Activated CD8-positive, alpha-beta memory T cell treated with anti-CD3 and anti-CD28 coated beads, Interleukin-2, amount 50 U/mL, for 24 hours (primary cell): Measurements from ENCODE around the gene TTC7B.

Source experiments
- DNase-seq: peaks from one replicate; pipeline ENCODE4 v3.0.0-alpha.2; 2020; ENCODE audit errors: extremely low read depth

The TTC7B gene

DNA sequence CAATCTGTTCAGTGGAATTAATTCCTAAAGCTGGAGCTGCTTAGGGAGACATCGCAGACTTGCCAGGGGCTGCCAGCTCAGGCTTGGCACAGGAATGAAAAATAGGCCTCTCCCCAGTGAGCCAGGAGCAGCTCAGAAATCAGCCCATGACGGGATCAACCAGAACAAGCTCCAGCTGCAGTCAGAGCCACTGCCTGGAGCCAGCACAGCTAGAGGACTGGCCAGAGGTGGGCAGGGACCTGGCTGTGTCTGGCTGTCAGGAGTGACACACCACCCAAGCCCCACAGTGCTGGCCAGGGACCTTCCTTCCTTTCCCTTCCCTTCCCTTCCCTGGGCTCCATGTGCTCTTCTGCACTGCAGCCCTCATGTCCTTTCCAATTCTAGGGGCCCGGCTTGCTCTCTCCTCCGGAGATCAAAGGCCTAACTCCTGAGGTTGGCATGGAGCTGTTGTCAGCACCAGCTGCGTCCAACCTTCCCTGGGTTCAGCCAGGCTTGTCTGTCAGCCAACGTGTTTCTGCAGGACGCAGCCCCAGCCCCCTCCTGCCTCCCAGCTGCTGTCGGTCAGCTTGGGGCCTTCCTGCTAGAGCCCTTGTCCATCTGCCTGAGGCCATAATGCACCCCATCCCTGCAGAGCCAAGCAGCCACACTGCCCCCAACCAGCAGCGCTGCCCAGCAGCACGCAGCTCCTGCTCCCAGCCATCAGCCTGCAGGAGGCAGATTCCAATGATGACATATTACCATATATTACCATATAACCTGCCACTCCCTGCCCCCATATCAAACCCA, 270.1 kb downstream of the TTC7B start:
- DNase-seq: no peak

DNA sequence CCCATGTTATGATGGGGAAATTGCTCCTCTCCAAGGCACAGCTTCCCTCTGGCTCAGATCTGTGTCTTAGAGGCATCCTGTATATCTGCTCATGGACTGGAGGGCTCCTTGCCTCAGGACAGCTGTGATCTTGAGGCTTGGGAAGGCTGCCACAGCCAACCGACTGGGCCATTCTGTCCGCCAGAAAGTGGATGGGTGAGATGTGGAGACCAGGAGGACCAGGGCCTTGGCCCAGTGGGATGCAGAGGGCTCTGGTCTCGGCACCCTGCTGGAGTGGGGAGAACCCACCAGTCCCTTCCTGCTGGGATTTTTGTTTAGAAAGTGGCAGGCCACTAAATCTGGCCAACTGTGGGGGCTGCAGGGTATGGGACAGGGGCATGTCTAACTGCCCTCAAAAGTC, 270.8 kb downstream of the TTC7B start:
- no peak for DNase-seq

DNA sequence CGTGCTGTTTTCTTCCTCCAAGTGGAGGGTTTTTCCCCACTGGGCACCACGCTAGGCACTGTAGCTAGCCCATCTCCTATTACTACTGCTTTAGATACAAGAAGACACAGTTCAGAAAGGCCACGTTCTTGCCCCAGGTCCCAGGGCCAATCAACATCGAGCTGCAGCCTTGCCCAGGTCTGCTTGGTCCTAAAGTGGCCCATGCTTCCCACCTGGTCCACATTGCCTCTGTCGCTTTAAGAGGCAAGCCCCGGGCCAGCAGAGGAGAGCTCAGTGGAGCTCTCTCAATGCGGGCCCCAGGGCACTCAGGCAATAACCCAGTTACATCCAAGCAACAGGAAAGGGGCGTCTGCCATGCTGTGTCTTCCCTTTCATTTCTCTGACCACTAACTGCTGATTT, 271.3 kb downstream of the TTC7B start:
- no peak for DNase-seq

DNA sequence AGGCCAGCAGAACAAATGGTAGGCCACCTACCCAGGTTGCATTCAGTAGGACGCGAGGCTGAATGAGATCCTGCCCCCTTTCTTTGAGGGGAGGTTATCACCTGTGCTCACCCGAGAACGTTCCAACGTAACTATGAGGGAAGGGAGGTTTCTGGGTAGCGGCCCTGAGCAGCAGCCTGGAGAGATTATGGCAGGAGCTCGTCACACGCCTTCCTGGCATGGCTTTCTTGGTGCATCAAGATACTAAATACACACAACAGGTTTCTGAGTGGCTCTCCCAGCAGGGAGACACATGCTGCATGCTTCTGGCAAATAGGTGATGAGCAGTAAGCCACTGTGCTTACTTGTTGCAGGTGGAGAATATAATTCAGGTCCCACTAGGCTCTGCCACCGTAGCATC, 271.7 kb downstream of the TTC7B start:
- no peak for DNase-seq

DNA sequence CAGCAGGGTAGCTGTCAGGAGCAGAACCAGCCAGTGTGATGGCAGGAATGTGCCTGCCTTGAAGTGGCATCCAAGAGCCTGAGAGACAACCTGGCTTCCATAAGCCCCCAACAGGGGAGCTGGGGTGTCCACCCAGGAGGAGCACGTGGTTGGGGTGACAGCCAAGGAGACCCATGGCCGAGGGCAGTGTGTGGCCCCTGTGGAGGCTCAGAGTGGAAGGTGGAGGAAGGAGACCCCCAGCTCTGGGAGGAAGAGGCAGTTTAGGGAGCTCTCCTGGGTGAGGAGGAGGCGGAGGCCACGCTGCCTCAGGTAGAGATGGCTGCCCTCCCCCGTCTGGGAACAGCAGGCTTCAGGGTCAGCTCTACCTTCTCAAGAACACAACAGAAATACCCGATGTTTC, 272.4 kb downstream of the TTC7B start:
- no peak for DNase-seq

DNA sequence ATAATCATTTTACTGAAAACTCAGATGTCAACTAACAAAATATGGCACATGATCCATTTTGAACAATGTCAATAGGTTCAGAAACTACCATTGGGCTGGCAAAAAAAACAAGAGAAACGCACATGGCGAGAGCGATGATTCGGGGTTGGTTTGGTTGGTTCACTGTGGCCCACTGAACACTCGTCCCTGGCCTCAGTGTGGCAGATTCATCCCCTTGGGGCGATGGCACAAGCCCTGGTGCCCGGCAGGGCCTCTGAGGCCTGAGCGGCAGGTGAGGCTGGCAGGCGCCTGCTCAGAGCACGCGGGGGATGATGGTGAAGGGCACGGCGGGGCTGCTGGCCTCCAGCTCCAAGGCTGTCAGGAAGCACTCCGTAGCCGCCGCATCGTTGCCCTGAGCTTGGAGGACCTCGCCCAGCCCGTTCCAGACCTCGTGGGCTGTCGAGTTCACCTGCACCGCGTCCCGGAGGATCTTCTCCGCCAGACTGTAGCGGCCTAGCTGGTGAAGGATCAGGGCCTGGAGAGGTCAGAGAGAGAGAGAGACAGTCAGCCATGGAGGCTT, 275.1 kb downstream of the TTC7B start:
- no peak for DNase-seq

DNA sequence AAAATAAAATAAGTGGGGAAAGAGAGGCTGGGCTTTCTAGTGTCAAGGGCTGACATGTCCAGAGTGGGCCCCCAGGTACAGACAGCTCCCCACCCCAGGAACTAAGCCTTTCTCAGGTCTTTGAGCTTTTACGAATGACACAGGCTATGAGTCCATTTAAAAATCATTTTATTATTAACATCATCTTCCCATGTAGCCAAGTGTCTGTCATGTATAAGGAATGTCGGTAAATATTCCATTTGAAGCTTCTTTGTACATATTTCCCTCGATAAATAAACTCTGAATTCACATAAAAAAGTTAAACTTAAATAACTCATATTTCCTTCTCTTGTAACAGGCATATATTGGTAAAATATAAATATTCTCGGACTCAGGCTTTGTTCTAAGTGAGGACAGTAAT, 275.8 kb downstream of the TTC7B start:
- no peak for DNase-seq

DNA sequence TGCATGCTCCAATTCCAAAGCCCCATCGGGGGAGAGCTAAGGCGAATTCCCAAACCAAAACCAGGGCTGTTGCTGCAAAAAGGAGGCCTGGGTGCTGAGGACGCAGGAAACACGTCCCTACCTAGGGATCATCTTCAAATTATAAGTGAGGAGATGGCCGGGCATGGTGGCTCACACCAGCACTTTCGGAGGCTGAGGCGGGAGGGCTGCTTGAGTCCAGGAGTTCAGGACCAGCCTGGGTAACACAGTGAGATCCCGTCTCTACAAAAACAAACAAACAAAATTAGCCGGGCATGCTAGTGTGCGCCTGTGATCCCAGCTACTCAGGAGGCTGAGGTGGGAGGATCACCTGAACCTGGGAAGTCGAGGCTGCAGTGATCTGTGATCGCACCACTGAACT, 276.2 kb downstream of the TTC7B start:
- no peak for DNase-seq

DNA sequence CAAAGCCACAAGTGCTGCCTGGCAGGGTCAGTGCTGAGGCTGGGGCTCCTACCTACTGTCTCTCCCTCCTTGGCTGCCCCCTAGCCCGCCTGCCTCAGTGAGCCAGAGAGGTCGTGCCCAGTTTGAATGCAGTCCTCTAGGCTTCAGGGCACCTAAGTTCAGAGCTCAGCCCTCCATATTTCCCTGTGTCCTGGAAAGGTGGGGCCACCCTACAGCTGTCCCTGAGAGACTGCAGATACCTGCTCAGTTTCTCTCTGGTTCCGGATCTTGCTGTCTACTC, 276.8 kb downstream of the TTC7B start:
- DNase-seq: no peak

DNA sequence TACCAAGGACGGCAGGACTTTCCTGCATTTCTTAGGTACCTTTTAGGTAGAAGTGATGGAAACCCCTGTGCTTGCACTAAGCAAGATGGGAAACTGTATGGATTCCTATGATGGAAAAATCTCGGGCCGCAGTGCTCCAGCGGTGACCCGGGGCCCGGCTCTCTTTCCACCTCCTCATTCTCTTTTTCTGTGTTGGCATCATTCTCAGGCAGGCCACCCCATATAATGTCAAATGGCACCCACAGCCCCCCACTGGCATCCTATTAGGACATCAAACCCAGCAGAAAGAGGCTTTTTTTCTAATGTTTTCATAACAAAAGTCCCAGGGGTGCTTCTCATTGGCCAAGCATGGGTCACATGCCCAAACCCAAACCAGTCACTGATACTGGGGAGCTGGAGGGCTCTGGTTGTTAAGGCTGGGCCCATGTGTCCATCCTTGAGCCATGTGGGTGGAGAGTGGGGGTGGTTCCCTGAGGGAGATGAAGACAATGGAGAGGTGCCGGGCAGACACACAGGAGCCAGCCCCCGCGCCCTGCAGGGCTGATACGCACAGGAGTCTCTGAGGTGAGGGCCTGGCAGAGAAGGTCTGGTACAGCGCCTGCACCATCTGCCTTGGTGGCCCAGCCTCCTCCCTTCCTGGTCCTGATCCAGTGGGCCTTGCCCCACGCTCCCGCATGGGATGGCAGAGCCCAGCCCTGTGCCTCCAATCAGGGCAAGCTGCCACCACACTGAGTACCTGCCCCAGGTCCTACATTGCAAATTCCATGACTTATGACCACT, 277.3 kb downstream of the TTC7B start:
- no peak for DNase-seq

DNA sequence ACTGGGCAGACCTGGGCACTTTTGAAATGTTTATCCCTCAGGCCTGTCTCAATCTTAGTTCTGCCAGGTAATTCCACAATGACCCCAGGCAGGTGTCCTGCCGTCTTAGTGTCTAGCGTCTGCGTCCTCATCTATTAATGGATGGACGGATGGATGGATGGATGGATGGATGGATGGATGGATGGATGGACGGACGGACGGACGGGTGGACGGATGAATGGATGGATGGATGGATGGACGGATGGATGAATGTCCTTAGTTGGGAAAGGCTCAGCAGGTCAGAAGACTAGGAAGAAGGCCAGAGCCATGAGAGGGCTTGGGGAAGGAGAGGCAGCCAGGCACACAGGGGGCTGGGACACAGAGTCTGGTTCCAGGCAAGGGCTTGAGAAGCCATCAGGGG, 278.1 kb downstream of the TTC7B start:
- no peak for DNase-seq

DNA sequence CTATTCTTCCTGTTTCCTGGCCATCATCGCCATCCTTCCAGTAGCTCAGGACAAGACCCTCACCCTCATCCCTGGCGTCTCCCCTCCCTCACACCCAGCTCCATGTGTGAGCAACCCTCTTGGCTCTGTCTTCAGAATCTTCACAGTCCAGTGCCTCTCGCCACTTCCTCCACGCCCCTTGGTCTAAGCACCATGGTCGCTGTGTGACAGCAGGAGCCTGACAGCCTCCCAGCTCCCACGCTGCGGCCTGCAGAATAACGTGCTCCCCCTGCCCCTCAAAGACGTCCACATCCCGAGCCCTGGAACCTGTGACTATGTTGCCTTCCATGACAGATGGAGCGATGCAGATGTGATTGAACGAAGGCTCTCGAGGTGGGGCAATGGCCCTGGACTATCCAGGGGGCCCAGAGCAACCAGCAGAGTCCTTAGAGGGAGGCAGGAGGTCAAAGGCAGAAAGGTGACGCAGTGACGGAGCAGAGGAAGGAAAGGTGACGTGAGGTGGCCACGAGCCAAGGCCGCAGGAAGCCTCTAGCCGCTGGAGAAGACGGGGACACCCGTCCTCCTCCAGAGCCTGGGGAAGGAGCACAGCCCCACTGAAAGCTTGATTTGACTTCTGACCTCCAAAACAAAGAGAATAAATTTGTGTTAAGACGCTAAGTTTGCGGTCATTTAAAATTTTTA, 279.6 kb downstream of the TTC7B start:
- DNase-seq: no peak

DNA sequence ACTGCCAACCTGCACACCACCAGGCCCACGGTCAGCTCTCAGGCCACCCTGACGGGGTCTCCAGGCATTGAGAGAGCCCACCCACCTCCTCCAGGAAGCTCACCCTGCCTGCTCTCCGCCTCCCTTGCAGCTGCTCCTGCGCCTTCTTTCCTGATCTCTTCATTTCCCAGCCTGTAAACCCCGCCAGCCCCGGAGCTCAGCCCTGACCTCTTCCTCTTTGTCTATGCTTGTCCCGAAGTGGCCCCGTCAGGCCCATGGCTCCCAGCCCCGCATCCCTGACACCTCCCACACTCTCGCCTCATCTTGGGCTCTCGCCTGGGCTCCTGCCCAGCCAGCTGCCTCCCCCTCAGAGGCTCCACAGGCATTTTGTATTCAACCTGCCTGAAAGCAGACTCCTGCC, 280.1 kb downstream of the TTC7B start:
- no peak for DNase-seq

DNA sequence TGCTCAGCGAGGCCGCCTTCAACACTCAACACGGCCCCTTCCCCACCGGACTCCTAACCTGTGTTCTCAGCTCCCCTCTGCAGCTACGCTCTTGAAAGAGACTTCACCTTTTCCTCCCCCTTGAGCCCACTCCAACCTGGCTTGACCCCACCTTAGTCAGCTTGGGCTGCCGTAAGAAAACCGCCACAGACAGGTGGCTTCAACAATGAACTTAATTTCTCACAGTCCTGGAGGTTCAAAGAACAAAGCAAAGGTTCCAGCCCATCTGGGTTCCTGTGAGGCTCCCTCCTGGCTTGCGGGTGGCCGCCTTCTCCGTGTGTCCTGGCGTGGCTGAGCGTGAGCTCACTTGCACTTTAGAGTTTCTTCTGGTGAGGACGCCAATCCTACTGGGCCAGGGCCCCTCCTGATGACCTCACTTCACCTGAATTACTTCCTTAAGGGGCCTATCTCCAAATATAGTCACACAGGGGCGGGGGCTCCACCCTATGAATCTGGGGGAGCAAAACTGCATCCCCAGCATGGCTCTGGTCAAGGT, 280.6 kb downstream of the TTC7B start:
- no peak for DNase-seq

DNA sequence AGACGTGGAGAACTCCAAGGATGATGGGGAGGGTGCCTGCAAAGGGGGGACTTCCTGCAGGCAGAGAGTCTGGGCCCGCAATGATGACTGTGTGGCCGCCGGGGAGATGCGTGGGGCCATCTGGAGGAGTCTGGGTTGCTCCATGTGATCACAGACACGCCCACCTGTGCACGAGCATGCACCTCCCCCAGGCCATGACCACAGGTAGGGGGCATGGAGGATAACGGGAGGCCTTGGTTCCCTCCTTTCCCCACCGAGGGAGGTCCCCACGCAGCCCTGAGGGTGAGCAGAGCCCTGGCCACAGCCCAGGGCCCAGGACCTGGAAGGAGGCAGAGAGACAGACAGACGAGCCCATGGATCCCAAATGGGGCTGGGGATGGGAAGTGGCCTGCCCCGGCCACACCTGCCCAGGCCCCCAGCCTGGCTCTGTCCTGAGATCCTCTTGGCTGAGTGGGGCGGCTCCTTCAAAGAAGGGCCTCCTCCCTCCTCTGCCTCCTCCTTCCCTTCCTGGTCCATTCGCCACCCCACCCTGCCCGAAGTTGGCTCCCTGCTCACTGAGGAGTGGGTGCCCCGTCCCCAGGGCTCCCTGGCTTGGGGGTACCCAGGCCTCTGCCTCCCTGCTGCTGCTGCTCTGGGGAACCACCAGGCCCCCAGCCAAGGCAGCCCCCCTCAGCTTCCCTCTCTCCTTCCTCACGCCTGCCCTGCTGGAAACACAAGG, 281.2 kb downstream of the TTC7B start:
- DNase-seq: no peak

DNA sequence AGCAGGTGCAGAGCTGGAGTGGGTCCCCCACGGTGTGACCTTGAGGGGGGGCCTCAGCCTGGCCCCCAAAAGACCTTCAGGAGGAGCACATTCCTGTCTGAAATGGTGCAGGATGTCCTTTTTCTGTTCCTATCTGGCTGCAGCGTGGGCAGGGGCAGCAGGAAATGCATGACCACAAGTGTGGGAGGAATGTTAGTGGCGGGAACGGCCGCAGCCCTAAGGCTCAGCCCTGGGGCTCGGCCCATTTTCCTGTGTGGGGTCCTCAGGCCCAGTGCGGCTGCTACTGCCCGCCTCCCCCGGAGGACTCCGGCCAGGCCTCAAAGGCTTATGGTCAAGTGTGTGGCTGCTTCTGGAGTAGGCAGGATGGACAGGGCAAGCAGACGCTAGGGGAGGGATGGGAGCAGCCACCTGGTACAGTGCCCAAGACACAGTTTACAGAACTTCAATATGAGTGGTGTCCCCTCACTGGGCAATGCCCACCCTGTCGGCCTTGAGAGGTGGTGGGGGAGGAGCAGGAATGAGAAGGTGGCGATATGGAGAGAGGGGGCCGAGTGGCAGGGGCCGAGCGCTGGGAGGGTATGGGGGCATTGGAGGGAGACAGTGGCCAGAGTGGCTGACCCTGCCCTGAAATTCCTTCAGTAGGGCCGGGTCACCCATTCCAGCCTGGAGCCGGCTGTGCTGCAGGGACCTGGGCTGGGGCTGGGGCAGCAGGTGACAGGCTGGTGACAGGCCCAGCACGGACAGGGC, 282.0 kb downstream of the TTC7B start:
- no peak for DNase-seq

DNA sequence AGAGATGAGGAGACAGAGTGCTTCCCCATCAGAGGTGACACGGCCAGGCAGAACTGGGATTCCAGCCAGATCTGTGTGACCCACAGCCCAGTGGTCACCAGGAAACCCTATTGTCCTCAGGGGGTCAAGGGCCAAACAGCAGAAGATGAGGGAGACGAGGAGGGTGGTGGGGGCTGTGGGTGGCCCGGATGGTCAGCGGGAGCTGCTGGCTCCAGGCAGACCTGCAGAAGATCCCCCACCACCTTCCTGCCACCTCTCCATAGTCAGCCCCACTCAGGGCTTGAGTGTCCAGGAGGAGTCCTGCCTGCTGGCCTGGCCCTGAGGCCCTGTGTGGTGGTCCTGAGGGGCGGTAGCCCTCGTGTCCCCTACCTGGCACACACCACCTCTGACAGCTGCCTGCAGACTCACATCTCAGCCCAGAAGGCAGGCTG, 282.6 kb downstream of the TTC7B start:
- DNase-seq: no peak

DNA sequence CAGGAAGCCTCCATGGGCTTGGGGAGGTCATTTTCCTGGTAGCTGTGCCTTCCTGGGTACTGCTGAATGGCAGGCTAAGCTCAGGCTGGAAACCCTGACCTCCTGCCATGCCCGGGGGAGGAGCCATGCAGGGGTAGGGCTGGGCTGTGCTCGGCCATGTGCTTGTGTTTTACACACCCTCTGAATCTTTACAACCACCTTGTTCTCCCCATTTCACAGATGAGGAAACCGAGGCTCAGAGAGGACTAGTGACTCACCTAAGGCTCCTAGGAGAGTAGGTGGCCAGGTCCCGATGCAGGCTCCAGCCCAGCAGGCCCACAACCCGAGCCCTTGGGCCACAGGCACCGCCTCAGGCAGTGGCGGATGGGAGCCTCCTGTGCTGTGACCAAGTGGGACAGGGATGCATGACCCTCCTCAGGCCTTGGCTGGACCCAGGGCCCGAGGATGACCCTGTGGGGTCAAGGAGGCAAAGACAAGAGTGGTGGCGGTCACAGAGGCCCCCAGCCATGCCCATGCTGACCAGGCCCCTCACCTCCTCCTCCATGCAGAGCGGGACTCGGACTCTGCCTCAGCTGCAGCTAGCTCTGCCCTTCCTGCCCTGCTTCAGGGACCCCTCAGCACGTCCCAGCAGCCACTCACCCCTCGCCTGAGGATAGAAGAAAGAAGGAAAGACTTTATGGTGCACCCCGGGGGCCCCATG, 283.3 kb downstream of the TTC7B start:
- no peak for DNase-seq

DNA sequence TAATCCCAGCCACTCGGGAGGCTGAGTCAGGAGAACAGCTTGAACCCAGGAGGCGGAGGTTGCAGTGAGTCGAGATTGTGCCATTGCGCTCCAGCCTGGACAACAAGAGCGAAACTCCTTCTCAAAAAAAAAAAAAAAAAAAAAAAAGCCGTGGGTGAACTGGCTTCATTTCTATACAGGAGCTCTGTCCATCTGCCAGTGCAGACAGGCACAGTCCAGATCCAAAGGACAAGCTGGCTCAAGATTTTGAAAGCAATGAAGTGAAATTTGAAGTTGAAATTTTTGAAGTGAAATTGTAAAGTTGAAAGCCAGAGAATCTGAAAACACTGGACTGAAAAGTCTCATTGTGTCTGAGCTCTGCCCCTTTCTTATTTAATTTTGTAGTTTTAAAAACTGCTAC, 284.7 kb downstream of the TTC7B start:
- no peak for DNase-seq

DNA sequence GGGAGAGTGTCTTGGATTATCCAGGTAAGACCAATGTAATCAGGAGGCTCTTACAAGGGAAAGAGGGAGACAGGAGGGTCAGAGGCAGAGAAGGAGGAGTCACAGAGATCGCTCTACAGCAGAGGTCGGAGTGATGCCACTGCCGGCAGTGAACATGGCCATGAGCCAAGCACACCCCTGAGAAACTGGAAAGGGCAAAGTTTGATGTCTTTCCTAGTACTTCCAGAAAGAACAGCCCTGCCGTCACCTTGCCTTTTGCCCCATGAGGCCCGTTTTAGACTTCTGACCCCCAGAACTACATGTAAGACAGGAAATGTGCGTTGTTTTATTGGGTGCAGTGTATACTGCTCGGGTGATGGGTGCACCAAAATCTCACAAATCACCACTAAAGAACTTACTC, 285.7 kb downstream of the TTC7B start:
- DNase-seq: no peak
